ENCODE data around the gene TLR9.

The TLR9 gene

DNA sequence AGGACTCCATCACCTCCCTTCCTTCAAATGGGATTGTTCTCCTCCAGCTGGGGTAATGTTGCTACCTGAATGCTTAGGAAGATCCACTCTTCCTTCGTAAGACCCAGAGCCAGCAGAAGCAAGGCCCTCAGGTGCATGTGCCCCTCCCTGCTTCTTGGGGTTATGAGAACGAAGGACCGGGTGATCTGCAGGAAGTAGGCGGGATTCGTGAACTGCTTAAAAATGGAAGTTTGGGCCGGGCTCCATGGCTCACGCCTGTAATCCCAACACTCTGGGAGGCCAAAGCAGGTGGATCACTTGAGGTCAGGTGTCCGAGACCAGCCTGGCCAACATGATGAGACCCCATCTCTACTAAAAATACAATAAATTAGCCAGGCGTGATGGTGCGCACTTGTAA is 8.0 kb downstream of the TLR9 start:
- DNase-seq (ENCODE audit: low read depth in 2 of 2): no peak

DNA sequence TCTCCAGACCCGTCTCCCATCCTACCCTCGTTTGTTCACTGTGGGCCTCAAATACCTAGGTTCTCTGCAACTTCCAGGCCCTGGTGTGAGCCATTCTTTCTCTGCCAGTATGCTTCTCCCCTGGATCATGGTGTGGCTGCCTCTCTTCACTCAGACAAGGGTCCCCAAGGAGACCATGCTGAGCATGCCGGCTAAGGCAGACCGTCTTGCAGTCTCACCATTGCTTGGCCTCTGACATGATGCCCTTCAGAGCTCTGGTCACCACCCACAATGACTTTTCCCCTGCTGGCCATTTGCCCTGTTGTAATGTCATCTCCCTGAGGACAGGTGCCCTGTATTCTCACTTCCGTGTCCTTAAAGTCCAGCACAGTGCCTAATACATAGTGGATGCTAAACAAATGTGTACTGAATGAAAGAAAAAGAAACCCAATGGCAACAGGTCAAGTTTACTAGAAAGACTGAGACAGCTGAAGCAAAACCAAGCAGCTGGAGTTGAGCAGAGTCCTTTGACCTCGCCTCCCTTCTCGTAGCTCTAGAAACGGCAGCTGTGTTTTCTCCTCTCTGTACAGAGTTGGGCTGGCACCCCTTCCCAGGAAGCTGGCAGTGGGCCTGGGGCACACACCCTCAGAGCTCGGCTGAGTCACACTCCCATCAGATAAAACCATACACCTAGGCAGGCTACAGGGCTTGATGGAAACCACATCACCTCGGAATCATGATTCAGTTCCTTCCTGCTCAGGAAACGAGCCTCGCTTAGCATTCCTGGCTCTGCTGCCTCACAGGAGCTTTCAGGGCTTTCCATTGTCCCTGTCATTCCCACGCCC is 8.6 kb downstream of the TLR9 start:
- DNase-seq (ENCODE audit: low read depth in 2 of 2): peak; percentile 52 to 55

DNA sequence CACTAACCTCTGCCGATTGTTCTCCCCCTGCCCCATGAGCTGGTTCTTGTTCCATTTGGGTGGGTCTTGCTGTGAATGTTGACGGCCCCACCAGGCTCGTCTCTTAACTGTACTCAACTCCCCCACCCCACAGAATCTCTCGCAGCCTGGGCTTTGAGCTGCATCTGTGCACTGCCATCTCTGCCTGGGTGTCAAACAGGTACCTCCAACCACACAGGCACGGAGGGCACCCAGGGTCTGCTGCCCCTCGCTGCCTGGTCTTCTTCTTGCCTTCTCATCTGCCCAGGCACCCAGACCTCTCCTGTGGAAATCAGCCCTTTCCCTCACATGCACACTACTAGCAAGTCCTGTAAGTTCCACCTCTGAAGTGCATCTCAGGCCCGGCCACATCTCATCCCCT is 10.1 kb downstream of the TLR9 start:
- no peak for DNase-seq (ENCODE audit: low read depth in 2 of 2)

DNA sequence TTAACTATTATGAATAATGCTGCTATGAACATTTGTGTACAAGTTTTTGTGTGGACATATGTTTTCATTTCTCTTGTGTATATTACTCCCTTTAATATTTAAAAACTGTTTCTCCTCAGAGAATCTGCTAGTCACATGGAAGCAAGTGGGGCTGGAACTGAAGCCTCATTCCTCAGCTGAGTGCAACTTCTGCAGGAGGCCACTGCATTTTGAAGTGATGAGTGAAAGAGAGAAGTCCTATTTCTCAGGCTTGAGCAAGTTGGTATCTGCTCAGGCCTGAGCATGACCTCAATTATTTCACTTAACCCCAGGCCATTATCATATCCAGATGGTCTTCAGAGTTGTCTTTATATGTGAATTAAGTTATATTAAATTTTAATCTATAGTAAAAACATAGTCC is 11.5 kb downstream of the TLR9 start:
- no peak for DNase-seq (ENCODE audit: low read depth in 2 of 2)

DNA sequence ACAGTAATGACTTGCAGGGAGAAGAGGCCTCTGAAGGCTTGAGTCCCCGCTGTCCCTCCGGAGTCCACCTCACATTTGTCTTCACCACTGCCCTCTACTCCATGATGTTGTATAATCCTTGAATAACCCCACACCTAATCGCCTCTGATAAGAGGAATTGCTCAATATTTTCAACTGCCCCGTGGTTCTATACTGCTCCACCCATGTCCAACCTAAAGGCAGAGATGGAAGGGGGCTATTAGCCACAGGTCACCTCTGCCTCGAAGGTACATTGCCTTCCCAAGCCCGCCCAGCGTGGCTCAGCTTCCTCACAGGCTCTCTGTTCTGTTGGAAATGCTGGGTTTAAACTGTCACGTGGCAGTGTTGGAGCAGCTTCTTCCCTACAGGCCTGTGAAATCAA is 12.4 kb downstream of the TLR9 start:
- DNase-seq (ENCODE audit: low read depth in 2 of 2): no peak

DNA sequence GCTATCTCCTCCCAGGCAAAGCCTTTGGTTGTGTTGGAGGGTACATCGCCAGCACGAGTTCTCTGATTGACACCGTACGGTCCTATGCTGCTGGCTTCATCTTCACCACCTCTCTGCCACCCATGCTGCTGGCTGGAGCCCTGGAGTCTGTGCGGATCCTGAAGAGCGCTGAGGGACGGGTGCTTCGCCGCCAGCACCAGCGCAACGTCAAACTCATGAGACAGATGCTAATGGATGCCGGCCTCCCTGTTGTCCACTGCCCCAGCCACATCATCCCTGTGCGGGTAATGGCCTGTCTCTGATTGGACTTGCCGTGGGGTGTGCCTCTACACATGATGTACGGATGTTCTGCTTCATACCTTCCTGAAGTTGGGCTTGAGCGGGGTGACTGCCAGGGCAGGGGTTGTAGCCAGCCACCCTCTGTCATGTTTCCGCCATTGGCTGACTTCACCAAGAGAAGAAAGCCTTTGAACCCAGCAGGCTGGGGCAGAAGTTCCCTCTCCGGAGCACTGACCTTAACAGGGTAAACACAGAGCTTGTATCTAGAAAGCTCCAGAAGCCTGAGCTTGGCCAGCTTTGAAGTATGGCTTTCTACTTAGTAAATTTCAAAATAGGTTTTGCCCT is 14.1 kb downstream of the TLR9 start:
- no peak for DNase-seq (ENCODE audit: low read depth in 2 of 2)

DNA sequence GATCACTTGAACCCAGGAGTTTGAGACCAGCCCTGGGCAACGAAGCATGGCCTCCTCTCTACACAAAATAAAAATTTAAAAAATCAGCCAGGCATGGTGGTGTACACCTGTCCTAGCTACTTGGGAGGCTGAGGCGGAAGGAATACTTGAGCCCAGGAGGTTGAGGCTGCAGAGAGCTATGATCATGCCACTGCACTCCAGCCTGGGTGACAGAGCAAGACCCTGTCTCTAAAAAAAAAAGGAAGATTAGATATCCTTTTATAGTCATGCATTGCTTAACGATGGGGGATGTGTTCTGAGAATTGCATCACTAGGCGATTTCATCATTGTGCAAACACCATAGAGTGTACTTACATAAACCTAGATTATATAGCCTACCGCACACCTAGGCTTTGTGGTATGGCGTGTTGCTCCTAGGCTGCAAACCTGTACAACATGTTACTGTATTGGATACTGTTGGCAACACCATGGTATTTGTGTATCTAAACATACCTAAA is 14.8 kb downstream of the TLR9 start:
- no peak for DNase-seq (ENCODE audit: low read depth in 2 of 2)

DNA sequence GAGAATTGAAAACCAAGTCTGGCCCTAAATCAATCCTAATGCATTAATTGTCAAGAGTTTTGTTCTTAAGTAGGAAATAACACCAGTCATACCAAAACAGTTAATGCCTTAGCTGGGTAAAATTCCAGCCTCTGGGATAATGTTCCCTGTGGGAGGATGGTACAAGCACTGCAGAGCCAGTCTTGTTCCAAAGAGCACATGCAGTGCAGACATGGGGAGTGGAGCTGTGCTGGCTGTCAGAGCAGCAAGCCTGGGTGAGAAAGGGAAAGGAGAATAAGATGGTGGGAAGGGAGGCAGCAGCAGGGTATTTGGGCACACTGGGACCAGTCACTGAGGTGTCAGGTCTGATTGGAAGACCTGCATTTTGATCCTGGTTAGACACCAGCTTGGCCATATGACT is 15.4 kb downstream of the TLR9 start:
- no peak for DNase-seq (ENCODE audit: low read depth in 2 of 2)

DNA sequence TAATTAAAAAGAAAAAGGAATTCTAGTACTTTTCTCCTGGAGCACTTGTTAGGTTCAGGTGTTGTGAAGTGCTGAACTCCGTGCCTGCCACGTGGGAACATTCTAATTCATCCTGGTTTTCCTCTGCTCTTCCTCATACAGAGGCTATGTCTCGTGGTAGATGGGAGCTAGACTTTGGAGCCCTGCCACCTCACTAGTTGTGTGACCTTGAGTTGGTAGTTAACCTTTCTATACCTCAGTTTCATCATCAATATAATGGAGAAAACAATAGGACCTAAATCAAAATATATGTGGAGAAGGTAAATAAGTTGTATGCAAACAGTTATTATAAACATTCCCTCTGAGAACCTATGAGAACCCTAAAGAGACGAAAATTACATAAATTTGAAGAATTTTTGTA is 16.9 kb downstream of the TLR9 start:
- no peak for DNase-seq (ENCODE audit: low read depth in 2 of 2)

DNA sequence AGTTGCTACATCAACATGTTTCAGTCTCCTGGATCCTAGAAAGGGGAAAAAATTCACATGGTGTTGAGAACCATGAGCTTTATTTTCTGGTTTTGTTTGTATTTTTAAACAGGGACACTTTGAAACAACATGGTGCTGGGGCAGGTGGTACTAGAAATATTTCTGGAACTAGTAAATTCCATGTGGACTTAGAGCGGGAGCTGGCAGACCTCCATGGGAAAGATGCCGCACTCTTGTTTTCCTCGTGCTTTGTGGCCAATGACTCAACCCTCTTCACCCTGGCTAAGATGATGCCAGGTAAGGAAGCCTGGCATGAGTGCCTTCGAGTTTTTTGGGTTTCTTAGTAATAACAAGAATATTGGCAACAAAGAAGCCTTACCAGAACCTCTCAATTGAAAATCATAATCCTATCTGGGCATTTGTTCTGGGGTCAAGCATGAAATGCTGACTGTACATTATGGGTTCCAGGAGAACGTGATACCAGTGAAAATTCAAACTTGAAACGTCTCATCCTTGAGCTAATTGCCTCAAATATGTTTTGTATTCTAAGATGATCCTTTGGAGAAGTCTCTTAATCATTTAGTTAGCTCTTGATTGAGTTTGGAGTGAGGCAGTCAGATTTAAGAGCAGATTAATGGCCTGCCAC is 19.6 kb downstream of the TLR9 start:
- DNase-seq (ENCODE audit: low read depth in 2 of 2): no peak

DNA sequence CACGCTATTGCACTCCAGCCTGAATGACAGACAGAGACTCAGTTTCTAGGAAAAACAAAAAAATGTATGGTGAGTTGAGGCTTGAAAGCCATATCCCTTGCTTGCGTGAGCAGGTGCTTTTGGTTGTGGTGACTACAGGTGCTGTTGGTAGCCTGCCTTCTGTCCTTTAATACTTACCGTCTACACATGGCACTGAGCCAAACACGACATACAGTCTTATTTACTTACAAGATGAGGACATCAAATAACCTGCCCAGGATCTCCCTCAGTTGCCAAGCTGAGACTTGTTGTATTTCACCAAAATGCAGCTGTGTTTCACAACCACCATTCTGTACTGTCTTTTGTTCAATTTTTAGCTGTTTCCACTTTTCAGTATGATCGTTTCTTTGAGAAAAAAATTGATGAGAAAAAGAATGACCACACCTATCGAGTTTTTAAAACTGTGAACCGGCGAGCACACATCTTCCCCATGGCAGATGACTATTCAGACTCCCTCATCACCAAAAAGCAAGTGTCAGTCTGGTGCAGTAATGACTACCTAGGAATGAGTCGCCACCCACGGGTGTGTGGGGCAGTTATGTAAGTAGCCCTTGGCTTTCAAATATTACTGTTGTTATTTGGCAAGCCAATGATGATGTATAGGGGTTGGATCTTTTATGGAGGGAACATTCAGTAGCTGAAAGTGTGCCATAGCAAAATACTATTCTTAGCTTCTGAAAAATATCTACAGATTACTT is 20.9 kb downstream of the TLR9 start:
- no peak for DNase-seq (ENCODE audit: low read depth in 2 of 2)

DNA sequence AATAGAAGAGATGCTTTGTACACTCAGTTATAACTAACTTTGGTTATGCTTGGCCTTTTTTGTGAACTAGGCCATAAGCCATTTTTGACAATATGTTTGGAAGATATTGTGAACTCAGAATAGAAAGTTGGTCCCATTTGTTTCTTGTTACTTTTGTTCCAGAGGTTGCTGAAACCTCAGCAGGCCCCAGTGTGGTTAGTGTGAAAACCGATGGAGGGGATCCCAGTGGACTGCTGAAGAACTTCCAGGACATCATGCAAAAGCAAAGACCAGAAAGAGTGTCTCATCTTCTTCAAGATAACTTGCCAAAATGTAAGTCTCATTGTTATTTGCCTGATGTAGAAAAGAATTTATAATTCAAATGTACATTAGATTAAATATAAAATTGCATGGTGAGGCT is 21.7 kb downstream of the TLR9 start:
- DNase-seq (ENCODE audit: low read depth in 2 of 2): no peak

DNA sequence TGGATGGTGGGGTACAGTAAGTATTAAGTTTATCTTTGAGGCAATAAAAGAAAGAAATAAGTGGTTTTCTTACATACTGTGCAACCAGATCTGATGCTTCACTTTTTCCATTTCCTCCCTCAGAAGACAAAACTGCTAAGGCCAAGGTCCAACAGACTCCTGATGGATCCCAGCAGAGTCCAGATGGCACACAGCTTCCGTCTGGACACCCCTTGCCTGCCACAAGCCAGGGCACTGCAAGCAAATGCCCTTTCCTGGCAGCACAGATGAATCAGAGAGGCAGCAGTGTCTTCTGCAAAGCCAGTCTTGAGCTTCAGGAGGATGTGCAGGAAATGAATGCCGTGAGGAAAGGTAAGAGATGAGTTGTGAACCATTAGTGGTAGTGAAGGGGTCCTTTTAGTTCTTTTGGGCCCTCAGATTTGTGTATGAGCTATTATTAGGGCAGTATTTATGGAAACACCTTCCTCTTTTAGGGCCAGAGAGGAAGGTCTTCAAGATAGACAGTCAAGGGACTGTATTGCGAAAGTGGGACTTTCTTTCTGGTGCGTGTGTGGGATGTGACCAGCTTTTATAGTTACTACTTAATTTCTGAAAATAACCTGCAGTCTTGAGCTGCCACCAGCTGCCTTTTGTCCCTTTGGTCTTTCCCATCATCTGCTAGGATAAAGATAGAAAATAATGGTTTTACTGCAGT is 22.9 kb downstream of the TLR9 start:
- DNase-seq (ENCODE audit: low read depth in 2 of 2): no peak

DNA sequence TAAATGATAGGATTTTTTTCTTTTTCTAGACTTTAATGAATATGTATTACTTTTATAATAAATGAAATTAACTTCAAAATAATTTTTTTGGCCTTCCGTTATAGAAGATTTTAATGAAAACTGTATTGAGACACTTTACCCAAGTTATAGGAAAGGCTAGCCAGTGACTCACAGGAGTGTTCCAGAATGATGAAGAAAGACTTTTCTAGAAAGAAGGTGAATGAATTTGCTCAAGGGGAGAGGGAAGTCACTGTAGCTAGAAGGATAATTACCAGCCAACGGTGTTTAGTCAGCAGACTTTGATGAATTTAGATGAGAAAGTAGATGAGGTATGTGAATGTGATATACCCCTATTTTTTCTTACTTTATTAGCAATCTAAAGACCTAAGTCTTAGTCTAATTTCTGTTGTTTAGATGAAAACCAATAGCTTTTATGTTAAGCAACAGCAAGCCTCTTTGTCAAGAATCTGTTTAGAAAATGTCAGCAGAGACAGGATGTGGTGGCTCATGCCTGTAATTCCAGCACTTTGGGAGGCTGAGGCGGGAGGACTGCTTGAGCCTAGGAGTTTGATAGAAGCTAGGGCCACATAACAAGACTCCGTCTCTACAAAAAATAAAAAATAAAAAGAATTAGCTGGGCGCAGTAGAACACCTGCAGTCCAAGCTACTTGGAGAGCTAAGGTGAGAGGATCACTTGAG is 24.3 kb downstream of the TLR9 start:
- no peak for DNase-seq (ENCODE audit: low read depth in 2 of 2)

DNA sequence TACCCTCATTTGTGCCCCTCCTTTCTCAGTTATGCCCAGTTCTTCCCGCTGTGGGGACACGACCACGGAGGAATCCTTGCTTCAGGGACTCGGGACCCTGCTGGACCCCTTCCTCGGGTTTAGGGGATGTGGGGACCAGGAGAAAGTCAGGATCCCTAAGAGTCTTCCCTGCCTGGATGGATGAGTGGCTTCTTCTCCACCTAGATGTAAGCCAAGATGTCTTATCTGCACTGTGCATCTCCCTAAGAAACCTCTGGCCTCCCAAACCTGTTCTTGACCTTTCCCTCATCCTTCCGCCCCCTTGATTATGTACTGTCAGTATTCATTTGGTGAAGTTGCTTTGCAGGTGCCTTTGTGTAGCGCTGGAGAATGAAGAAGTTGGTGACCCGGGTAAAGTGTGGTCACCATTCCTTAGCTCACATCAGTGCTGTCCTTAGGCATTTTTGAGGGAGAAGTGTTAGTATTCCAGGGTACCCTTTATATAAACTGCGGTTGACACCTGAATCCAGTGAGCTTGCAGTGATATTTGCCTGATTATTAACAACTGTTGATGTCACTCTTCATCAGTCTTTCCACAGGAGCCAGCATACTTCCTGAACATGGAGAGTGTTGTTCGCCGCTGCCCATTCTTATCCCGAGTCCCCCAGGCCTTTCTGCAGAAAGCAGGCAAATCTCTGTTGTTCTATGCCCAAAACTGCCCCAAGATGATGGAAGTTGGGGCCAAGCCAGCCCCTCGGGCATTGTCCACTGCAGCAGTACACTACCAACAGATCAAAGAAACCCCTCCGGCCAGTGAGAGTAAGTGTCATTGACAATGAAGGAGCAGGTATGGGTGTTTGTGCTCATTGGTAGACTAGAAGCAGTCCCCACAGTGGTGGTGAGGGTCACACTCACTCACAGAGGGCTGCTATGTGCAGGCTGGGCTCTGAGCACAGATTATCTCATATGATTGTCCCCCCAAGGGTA is 26.5 kb downstream of the TLR9 start:
- no peak for DNase-seq (ENCODE audit: low read depth in 2 of 2)

DNA sequence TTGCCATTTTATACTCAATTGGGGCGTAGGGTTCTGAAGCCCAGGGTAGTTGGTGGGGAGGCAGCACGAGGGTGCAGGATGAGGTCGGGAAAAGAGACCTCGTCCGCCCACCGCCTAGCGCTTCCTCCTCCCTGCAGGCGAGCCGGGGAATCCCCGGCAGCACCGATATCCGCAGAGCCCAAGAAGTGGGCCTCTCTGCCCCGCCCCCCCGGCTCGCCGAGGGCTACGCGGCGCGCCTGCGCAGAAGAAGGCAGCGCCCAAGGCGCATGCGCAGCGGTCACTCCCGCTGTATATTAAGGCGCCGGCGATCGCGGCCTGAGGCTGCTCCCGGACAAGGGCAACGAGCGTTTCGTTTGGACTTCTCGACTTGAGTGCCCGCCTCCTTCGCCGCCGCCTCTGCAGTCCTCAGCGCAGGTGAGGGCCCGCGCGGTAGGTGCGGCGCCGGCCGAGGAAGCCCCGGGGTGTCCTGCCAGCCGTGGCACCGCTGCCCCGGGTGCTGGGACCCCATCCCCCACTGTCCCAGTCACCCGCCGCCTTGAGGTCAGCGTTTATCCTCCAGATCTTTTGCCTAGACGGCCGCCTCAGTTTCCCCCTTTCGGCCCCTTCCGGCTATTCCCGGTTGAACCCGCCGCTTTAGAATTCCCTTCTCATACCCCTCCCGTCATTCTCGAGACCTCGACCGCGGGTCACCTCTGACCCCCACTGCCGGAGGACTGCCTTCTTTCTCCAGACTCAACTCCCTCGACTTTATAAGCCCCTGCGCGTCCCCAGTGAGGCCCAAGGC is 27.4 kb downstream of the TLR9 start, which contains the start of gene ALAS1:
TSS of gene ALAS1 (plus strand) at position 319 of the 784 bp plus-strand sequence. CDS start 1,082 bp downstream, outside the sequence.
- peak; percentile 83 to 90 for DNase-seq (ENCODE audit: low read depth in 2 of 2)

DNA sequence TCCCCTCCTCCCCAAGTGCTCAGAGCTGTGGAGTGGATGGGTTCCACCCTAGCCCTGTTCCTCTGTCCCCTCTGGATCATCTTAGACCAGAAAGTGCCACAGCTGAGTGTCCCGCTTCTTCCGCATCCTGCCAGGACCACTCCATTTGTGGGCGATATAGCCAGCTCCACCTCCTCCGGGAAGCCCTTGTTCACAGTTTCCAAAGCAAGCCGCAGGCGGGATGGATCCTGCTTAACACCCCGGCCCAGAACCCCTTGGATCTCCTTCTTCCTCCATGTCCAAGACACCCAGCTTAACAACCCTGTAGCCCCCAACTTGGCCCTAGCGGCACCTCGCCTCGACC is 28.0 kb downstream of the TLR9 start:
- no peak for DNase-seq (ENCODE audit: low read depth in 2 of 2)

DNA sequence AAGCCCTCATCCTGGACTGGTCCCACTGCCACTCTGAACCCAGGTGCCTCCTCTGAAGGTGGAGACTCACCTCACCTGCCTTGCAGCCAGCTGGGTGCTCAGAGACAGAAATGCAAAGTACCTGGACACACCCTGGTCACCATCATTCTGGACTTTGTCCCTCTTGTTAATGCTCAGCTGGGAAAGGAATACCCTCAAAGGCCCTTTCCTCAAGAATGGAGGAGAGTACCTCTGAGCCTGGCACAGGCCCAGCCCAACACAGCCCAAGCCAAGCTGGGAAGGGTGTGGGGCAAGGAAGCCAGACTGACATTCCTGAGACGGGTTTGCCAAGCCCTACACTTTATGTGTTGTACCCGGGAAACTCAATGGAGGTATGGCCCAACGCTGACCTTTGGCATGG is 28.5 kb downstream of the TLR9 start:
- DNase-seq (ENCODE audit: low read depth in 2 of 2): no peak

DNA sequence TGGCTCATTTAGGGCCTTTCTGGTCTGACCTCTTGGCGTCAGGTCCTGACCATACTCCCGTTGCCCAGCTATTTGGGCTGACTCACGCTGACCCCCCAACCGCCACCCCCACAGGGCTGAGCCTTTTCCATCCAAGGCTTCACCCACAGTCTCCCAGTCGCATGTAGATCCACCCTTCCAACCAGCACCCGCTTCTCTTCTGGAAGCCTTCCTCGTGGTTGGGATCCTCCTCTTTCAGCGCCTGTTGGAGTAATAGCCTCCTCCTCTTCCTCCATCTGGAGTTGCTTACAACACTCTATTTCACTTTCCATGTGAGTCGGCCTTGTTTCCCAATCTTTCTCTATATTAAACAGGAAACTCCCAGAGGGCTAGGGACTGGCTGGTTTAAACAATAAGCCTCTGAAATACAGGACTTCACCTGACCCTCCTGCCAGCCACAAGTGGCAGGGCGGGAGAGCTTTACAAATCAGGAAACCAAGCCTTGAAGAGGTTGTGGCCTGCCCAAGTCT is 29.6 kb downstream of the TLR9 start:
- DNase-seq (ENCODE audit: low read depth in 2 of 2): no peak
